ENCODE results near the gene CTCF.
A peak's percentile ranks its signal among the peaks of the same experiment; 100 is the strongest.

Gene CTCF

DNA sequence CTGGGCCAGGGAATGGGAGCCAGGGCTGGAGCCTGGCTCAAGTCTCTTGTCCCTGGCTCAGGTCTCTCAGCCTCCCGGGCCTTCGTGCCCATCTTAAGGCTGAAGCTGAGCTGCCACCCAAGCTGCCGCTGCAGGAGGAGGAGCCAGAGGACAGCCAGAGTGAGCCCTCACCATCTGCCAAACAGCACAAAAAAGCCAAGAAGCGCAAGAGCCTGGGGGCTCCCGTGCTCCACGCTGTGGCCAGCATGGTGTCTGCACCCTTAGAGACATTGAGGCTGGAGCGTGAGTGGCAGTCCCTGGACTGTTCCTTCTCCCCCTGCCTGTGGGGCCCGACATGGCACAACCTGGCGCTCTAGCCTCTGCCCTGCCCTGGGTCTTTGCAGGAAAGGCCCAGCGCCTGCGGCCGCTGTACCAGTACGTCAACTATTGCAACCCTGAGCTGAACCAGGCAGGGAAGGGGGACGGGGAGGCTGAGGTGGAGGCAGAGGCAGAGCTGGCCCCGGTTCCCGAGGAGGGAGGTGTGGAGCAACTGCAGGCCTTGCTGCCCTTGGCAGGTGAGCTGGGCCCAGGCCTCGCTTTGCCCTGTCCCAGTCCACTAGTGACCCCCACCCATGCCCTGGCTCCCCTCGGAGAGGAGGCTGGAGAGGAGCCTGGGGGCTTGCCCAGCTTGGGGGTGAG, 105.6 kb downstream of the CTCF start:
- DNase-seq = peak; percentile 77 to 84

- DNase-seq = no peak
Measured at GRCh38 chr16:67668495-67669157, 106.3 kb downstream of the CTCF start.

GRCh38 chr16:67669499-67670101, 107.3 kb downstream of the CTCF start:
- DNase-seq = no peak

DNA sequence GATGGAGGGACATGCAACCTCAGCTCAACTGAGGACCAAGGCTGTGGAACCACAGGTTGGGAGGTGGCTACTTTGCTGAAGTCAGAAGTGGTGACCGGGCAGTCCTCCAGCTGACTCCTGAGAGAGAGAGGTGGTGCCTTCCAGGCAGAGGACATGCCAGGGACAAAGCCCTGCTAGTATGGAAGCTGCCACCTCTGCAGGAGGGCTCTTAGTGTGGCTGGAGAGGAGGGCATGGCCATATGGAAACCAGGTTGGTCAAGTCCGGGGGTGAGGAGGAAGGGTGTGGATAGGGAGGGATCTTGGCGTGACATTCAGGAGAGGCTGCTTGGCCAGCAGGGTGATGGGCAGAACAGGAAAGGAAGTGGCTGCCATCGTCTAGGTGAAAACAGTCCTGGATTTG, 110.0 kb downstream of the CTCF start:
- no peak for DNase-seq

- DNase-seq = peak; percentile 60 to 67
Measured at GRCh38 chr16:67672739-67673662, 110.7 kb downstream of the CTCF start.

- DNase-seq = no peak
Measured at GRCh38 chr16:67673712-67674580, 111.6 kb downstream of the CTCF start.

GRCh38 chr16:67674851-67675578, 112.7 kb downstream of the CTCF start:
- DNase-seq = no peak

GRCh38 chr16:67675579-67675935, 113.2 kb downstream of the CTCF start:
- no peak for DNase-seq

DNA sequence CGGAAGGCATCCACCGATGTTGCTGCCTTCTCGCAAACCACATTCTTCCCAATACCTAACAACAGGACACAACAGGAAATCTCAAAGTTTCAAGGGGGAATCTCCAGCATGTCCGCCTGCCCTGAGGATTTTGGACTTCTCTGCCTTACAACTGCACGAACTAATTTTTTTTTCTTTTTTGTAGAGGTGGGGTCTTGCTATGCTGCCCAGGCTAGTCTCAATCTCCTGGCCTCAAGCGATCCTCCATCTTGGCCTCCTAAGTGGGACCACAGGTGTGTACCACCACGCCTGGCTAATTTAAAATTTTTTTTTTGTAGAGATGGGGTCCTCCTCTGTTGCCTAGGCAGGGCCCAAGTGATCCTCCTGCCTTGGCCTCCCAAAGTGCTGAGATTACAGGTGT, 113.7 kb downstream of the CTCF start:
- DNase-seq = no peak

DNA sequence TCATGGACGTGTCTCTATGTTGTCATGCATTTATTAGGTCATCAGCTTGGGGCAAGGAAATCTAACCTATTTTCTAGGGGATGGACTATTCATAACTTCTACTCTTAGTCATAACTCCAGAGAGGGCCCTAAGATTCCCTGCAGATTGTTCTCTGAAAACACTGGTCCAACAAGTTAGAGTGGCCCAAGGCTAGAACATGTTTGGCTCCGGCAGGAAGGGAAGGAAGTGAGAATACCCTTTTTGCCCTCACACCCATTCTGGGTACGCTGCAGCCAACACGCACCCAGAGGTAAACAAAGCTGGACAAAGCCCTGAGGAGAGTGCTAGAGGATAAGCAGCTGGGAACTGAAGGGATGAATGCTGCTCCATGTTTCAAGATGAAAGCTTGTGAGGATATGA, 114.2 kb downstream of the CTCF start:
- no peak for DNase-seq

DNA sequence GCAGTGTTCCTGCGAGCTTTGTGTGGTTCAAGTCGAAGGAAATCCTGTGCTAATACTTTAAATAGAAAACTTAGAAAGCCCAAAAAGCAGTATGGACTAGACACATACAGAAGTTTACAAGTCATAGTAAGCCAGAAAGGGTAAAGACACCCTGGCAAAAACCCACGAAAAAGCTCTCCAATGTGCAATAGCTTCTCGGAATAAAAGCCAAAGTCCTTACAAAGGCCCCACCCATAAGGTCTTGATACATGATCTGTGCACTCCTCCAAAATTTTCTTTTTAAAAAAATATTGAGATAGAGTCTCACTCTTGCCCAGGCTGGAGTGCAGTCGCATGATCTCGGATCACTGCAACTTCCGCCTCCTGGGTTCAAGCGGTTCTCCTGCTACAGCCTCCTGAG, 114.6 kb downstream of the CTCF start:
- no peak for DNase-seq

GRCh38 chr16:67677712-67678111, 115.4 kb downstream of the CTCF start:
- no peak for DNase-seq

DNA sequence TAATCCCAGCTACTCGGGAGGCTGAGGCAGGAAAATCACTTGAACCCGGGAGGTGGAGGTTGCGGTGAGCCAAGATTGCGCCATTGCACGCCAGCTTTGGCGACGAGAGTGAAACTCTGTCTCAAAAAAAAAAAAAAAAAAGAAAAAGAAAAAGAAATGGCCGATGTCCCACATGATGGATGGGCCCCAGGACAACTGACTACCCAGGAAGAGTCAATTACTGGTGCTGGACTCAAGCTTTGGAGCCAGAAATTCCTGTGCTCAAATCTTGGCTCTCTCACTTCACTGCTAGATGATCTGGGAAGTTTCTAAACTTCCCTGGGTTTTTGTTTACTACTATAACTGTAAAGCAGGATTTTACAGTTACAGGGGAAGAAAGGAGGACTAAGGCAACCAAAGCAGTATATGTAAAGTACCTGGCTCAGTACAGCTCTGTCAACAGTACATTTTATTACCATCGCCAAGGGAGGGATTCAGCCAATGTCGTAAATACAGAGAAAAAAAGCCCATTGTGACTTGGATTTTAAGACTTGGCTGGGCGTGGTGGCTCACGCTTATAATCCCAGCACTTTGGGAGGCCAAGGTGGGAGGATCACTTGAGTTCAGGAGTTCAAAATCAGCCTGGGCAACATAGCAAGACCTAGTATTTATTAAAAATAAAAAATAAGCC, 116.2 kb downstream of the CTCF start:
- no peak for DNase-seq

GRCh38 chr16:67679935-67680897, 117.9 kb downstream of the CTCF start:
- DNase-seq = no peak

DNA sequence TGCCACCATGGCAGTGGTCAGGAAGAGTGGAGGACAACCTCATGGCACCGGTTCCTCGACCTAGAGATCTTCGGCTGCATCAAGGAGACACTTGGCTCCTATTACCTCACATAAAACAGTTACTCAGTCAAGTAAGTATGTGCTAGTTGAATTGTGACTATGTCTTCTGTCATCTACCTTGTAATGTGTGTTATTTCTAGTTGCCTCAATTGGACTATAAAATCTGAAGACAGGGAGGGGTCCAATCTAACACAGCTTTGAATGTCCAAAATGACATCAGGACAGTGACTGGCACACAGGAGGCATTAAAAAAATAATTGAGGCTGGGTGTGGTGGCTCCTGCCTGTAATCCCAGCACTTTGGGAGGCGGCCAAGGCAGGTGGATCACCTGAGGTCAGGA, 121.4 kb downstream of the CTCF start:
- no peak for DNase-seq

DNA sequence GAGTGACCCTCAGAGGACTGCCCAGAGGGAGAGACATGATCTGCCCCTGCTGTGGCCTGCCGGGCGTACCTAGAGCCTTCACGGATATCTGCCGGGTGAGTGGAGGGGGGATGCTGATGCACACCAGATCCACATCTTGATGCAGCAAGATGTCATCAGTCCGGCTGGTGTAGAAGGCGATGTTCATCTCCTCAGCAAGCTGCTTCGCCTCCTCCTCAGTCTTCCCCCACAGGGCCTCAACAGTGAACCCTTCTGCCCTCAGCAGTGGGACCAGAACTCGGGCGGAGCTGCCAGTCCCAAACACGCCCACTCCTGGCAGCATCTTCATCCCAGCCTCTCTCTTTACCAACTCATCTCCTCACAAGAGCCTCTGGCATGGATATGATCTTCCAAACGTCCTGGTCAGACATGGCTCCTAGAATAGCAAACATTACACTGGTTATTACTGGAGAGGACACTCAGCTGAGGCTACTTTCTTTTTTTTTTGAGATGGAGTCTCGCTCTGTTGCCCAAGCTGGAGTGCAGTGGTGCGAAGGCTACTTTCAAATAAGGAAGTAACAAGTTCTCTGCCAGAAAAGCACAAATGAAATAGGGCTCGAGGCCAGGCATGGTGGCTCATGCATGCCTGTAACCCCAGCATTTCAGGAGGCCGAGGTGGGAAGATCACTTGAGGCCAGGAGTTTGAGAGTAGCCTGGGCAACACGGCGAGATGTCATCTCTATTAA, 123.2 kb downstream of the CTCF start:
- no peak for DNase-seq
